Mesothelial cell of epicardium (in vitro differentiated cells): Measurements from ENCODE around the gene ADH6. TPM values are rescaled to one million over a fixed set of nuclear protein-coding genes. Genes with fewer than 3 reads are reported as not detected.

Source experiments
- DNase-seq, 2 experiments: peaks; one replicate each; pipeline ENCODE4 v3.0.0; 2021; ENCODE audit warnings: low spot score in 2 of 2; ENCODE audit not compliant: unreplicated experiment in 2 of 2
- H3K27ac Mint-ChIP-seq: 2 replicates; pipeline ENCODE4 v1.8.0; 2021; ENCODE audit warnings: mixed read lengths
- H3K27me3 Mint-ChIP-seq: 2 replicates; pipeline ENCODE4 v1.8.0; 2021; ENCODE audit warnings: low read depth, mixed read lengths
- H3K36me3 Mint-ChIP-seq: 2 replicates; pipeline ENCODE4 v1.8.0; 2021; ENCODE audit warnings: mixed read lengths
- H3K4me1 Mint-ChIP-seq: 2 replicates; pipeline ENCODE4 v1.8.0; 2021; ENCODE audit warnings: mixed read lengths
- H3K4me3 Mint-ChIP-seq: 2 replicates; pipeline ENCODE4 v1.8.0; 2021; ENCODE audit warnings: mild to moderate bottlenecking, moderate library complexity, mixed read lengths
- H3K9me3 Mint-ChIP-seq: 2 replicates; pipeline ENCODE4 v1.8.0; 2021; ENCODE audit warnings: mixed read lengths
- CTCF ChIP-seq: fragments of 200-600 bp; sonication (generic); IDR thresholded peaks from one replicate; pipeline ENCODE4 v1.5.0; 2021; ENCODE audit warnings: antibody characterized with exemption; ENCODE audit not compliant: unreplicated experiment
- total RNA-seq: library from RNA; stranded (reverse); gene quantifications from 3 replicates; pipeline ENCODE4 v1.2.1, GENCODE V29; 2021

The ADH6 gene
- total RNA-seq, 1 donor from 2014 or later = not detected

- no peaks in the 10 kb centered on the region for H3K4me1 Mint-ChIP-seq
- H3K36me3 Mint-ChIP-seq = peaks cover 30% of the 10 kb centered on the region
- no peak for TF ChIP-seq CTCF
- no peaks in the 10 kb centered on the region for H3K27me3 Mint-ChIP-seq
- no peak overlapping the region for H3K4me3 Mint-ChIP-seq
- H3K27ac Mint-ChIP-seq = no peak overlapping the region
- no peak for DNase-seq
- peaks cover 34% of the 10 kb centered on the region for H3K9me3 Mint-ChIP-seq
These were observed 39.9 kb downstream of the ADH6 start for GRCh38 chr4:99179178-99179577.

- Mint-ChIP-seq H3K27ac (no peak overlapping the region), H3K27me3 (no peaks in the 10 kb centered on the region), H3K36me3 (no peaks in the 10 kb centered on the region), H3K4me1 (no peaks in the 10 kb centered on the region), H3K4me3 (no peak overlapping the region), H3K9me3 (peaks cover 26% of the 10 kb centered on the region)
- TF ChIP-seq CTCF = no peak
- DNase-seq = no peak
These were observed 52.5 kb downstream of the ADH6 start for GRCh38 chr4:99166544-99166943.

GRCh38 chr4:99165978-99166377 lies 53.1 kb downstream of the ADH6 start:
- no peaks in the 10 kb centered on the region for H3K36me3 Mint-ChIP-seq
- no peaks in the 10 kb centered on the region for H3K27me3 Mint-ChIP-seq
- TF ChIP-seq CTCF = no peak
- H3K4me1 Mint-ChIP-seq = no peaks in the 10 kb centered on the region
- DNase-seq = no peak
- no peak overlapping the region for H3K27ac Mint-ChIP-seq
- H3K9me3 Mint-ChIP-seq = peaks cover 26% of the 10 kb centered on the region
- H3K4me3 Mint-ChIP-seq = no peak overlapping the region

- Mint-ChIP-seq H3K9me3 (peaks cover 6% of the 10 kb centered on the region), H3K36me3 (no peaks in the 10 kb centered on the region), H3K27me3 (no peaks in the 10 kb centered on the region), H3K4me1 (no peaks in the 10 kb centered on the region), H3K4me3 (no peak overlapping the region), H3K27ac (no peak overlapping the region)
- no peak for TF ChIP-seq CTCF
- DNase-seq = no peak
These were observed 57.5 kb downstream of the ADH6 start for GRCh38 chr4:99161373-99162099.

- DNase-seq = no peak
- no peaks in the 10 kb centered on the region for H3K4me1 Mint-ChIP-seq
- no peak overlapping the region for H3K27ac Mint-ChIP-seq
- no peaks in the 10 kb centered on the region for H3K9me3 Mint-ChIP-seq
- H3K27me3 Mint-ChIP-seq = no peaks in the 10 kb centered on the region
- TF ChIP-seq CTCF = no peak
- no peak overlapping the region for H3K4me3 Mint-ChIP-seq
- no peaks in the 10 kb centered on the region for H3K36me3 Mint-ChIP-seq
These were observed 59.3 kb downstream of the ADH6 start for GRCh38 chr4:99159699-99160098.

- TF ChIP-seq CTCF = no peak
- no peak for DNase-seq
- Mint-ChIP-seq H3K27me3 (no peaks in the 10 kb centered on the region), H3K4me3 (no peak overlapping the region), H3K4me1 (no peaks in the 10 kb centered on the region), H3K27ac (no peak overlapping the region), H3K9me3 (peaks cover 2% of the 10 kb centered on the region), H3K36me3 (no peaks in the 10 kb centered on the region)
These were observed 61.5 kb downstream of the ADH6 start for GRCh38 chr4:99157478-99157935.
